Measurements from ENCODE around the gene IPO9.
"Not testable (repeated sequence)": the region's sequence is repeated elsewhere in the genome, so short reads cannot be mapped to it uniquely, and the experiment has no call there.

The IPO9 gene

GRCh38 chr1:201809876-201810275, 19.1 kb upstream of the IPO9 start:
- no peak for DNase-seq (ENCODE audit: low read depth)

GRCh38 chr1:201810466-201811216, 18.3 kb upstream of the IPO9 start:
- no peak for DNase-seq (ENCODE audit: low read depth)

- no peak for DNase-seq (ENCODE audit: low read depth)
Measured at GRCh38 chr1:201813226-201813625, 15.7 kb upstream of the IPO9 start.

GRCh38 chr1:201816309-201816854, 12.6 kb upstream of the IPO9 start:
- DNase-seq (ENCODE audit: low read depth) = no peak

- no peak for DNase-seq (ENCODE audit: low read depth)
Measured at GRCh38 chr1:201818971-201819750, 9.8 kb upstream of the IPO9 start.

GRCh38 chr1:201820413-201820812, 8.5 kb upstream of the IPO9 start:
- DNase-seq (ENCODE audit: low read depth) = no peak

GRCh38 chr1:201825245-201825644, 3.7 kb upstream of the IPO9 start:
- DNase-seq (ENCODE audit: low read depth) = no peak

GRCh38 chr1:201826830-201827229, 2.1 kb upstream of the IPO9 start:
- DNase-seq (ENCODE audit: low read depth) = no peak

- DNase-seq (ENCODE audit: low read depth) = no peak
Measured at GRCh38 chr1:201827321-201828216, 1.4 kb upstream of the IPO9 start.

GRCh38 chr1:201828217-201828819, 639 bp upstream of the IPO9 start:
- DNase-seq (ENCODE audit: low read depth) = no peak

GRCh38 chr1:201831371-201831770, 2.4 kb downstream of the IPO9 start:
- no peak for DNase-seq (ENCODE audit: low read depth)

- no peak for DNase-seq (ENCODE audit: low read depth)
Measured at GRCh38 chr1:201834621-201835020, 5.7 kb downstream of the IPO9 start.

- DNase-seq (ENCODE audit: low read depth) = no peak
Measured at GRCh38 chr1:201838381-201838780, 9.4 kb downstream of the IPO9 start.

- DNase-seq (ENCODE audit: low read depth) = not testable (repeated sequence)
Measured at GRCh38 chr1:201839089-201839488, 10.1 kb downstream of the IPO9 start.

GRCh38 chr1:201840055-201840454, 11.1 kb downstream of the IPO9 start:
- DNase-seq (ENCODE audit: low read depth) = no peak

GRCh38 chr1:201840490-201840889, 11.5 kb downstream of the IPO9 start:
- no peak for DNase-seq (ENCODE audit: low read depth)

- no peak for DNase-seq (ENCODE audit: low read depth)
Measured at GRCh38 chr1:201841265-201841912, 12.4 kb downstream of the IPO9 start.

- no peak for DNase-seq (ENCODE audit: low read depth)
Measured at GRCh38 chr1:201842472-201843027, 13.6 kb downstream of the IPO9 start.

GRCh38 chr1:201845331-201846083, 16.6 kb downstream of the IPO9 start:
- no peak for DNase-seq (ENCODE audit: low read depth)

- no peak for DNase-seq (ENCODE audit: low read depth)
Measured at GRCh38 chr1:201847150-201847549, 18.2 kb downstream of the IPO9 start.
